GM21447 (cell line): ENCODE data around the gene NFASC.

ENCODE experiments used
- ATAC-seq: cut with Tn5 transposase; IDR thresholded peaks from one replicate; pipeline ENCODE4 v1.9.1; 2021; ENCODE audit not compliant: unreplicated experiment

Gene NFASC

DNA sequence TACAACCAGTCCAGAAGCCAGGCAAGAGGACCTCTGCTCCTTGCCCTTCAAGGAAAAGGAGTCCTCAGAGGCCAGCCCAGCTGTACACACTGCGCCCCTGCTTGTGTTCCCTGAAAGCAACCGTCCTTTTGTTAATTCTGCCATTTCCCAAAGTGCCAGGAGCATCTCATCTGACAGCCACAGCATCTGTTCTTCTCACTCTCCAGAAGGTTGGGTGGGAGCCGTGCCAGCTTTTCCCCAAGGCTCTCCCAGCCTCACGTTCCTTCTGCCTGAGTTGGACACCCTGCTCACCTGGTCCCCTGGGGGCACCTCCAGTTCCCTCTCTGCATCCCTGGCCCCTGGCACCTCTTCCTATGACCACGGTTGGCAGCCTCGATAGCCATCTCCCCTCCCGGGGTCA is 161.8 kb downstream of the NFASC start:
- no peak for ATAC-seq

DNA sequence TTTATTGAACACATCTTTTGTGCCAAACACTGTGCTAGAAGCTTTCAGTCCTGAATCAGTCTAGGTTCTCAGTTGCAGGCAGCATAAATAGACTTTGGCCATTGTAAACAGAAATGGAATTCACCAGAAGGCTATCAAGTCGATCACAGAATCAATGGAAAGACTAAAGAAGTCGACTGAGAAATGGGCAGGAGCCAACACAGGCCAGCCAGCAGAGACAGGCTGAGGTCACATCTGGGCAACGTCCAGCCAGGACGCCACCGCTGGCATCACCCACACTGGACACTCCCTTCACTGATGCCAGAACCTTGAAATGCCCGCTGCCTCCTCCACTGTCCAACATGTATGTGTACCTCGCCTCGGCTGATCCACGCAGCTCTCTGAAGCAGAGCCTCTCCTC is 166.9 kb downstream of the NFASC start:
- ATAC-seq: no peak

DNA sequence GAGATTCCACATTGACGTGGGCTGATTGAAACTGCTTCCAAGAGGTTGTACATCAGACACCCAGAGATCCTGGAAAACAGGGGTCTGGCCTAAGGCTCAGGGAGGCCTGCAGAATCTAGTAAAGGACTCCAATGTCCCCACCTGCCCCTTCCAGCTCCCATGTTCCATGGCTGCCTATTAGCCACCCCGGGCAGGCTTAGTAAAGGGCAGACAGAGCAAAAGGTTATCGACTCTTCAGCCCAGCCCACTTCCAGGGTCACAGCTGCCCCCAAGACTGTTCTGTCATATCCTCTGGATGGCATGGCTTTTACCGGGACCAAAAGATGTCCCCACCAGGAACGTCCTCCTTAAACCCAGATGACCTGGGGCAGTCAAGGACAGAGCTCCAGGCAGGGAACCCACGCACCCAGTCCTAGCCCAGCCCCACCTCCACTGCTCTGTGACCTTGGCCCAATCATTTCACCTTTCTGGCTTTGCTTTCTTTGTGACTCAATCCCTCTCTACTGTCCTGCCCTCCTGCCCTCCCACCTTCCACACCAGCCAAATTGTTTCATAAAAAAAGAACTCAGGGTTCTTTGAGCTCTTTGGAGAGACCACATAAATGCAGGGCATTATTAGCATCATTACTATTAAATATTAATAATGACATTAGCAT is 167.6 kb downstream of the NFASC start:
- ATAC-seq: no peak

DNA sequence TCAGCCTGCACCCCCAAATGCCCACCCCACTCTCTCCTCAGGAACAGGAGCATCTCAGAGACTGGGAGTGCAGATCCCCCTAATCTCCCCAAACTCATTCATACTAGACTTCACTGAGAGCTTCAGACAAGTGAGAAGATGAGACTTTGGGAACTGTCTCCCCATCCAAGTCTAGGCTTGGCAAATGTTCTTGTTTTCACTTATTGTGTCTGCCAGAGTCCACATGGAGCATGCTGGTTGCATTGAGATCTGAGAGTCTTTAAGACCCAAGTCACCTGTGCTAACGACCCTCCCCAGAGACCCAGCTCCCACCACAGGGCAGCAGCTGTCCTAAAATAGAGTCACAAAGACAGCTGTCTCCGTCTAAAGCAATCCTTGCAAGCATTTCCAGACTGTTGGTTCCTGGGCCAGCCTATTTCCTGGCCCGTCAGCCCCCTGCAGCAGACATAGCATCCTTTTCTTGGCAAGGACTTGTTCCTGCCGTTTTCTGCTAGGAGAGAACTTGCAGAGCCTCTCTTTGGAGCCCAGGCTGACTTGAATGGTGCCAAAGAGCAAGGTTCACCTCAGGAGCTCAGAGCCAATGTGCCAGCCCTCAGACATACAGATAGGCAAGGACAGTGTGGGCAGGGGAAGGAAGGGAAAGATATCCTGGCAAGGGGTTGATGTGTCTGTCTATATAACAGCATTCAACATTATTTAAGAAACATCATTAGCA is 170.5 kb downstream of the NFASC start:
- no peak for ATAC-seq

DNA sequence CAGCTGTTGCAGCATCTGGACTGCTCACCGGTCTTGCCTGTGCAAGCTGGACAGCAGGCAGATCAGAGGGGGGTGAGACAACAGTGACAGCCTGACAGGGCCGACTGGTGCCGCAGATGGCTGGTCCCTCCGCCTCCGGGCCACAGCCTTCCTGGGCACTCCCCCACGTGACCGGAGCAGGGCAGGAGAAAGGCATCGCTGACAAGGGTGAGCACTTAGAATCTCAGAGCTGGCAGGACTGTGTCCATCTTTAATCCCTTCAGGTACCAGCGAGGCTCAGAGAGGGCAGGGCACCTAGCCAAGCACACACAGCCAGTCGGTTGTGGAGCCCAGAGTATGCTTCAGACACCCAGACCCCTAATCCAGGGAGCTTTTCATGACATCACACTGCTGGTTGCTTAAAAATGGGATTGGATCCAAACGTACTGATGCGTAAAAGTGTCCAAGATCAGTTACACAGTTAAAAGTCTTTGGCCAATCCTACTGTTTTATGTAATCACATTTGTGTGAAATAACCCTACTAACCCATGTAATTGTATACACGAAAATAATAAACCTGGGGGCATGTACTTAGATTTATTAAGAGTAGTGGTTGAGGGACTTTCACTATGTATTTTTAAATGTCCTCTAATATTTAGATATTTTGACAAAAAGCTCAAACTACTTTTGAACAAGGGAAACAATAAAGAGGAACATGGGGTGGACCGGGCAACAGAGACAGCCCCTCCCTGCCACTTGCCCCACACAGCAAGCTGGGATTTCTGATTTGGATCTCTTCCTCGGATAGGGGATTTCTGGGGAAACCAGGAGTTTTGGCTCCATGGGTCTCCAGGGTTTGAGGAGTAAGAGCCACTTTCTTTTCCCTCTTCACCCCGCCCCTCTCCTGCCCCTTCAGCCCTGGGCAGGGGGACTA is 171.6 kb downstream of the NFASC start:
- ATAC-seq: no peak

DNA sequence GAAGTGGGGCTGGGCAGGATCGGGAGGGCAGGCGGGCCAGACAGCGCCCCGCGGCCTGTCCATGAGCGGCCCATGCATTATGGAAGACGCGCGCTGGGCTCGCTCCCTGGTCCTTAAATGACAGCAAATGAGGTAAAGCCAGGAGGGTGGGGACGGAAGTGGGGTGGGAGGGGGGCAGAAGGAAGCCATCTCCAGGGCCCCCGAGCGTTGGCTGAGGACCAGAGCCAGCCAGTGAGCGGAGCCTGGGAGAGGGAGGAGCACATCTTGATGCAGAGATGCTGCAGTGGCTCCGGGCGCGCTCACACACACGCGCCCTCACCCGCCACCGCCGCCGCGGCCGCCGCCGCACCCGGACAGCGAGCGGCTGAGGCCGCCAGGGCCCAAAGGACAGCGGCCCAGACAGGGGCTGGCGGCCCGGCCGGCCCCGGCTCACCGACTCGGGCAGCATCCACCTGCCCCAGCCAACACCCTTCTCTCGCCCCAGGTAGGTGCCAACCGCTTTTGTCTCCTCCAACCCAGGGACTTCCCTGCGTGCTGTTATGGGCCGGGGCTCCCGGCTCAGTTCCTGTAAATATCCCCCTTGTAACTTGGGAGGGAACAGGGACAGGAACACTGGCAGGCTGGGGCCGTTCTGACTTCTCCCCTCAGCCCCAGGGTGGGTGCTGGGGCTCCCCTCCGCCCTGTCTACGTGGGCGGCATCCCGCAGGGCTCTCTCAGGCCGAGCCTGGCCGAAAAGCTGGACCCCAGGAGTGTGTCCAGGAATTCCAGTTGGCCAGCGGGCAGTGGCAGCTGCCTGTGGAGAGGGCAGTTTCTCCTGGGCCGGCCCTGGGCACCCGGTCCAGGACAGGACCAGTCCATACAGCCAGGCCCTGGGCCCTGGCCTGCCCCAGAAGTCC is 172.5 kb downstream of the NFASC start, which contains the start of gene CNTN2:
Gene CNTN2 (plus strand): TSS at position 302 of the 896 bp plus-strand sequence. CDS start 9,974 bp downstream, outside the sequence.
- ATAC-seq: no peak

DNA sequence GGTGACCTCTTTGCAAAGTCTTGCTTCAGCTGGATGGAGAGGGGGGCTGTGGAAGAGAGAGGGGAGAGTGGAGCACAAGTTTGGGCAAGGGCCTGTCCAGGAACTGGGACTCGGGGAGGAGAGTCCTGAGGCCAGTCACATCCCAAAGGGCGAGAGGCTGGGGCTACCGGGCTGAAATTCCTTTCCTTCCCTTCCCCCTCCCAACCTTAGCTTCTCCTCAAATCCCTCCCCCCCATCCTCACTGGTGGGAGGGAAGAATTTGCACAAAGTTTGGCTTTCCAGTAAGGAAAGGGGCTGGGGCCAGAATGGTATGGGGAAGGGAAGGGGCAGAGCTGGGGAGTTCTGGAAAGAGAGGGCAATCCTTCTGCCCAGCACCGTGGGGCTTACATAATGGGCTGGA is 173.2 kb downstream of the NFASC start:
- no peak for ATAC-seq

DNA sequence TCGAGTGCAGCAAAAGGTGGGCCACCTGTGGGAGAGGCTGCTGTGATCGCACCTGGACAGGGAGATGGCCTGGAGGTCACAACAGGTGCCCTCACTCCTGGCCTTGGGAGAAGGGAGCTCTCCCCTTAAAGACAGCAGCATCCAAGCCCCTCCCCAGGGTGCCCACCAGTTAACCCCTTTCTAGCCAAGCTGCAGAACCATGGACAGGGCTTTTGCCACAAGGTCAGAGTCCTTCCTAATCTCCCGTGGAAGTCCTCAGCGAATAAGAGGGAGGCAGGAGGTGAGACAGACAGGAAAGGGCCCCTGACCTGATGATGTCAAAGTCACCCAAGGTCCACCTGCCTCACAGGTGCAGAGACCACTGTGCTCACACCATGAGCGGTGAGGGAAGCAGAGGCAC is 174.1 kb downstream of the NFASC start:
- ATAC-seq: no peak

DNA sequence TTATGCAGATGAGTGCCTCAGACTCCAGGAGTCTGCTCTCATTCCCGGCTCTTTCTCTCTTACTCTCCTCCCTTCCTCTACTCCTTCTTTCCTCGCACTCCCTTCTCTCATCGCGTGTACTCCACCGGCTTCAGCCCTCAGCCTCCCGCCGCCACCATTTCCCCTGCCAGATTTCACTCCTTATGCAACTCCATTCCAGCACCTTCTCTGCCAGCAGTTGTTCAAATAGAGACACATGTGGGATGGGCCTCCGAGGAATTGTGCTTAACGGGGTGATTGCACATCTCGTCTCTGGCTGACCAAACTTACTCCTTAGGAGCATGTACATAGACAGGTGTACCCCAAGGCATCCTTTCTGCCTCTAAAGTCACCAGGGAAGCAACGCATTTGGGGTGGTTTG is 174.5 kb downstream of the NFASC start:
- ATAC-seq: no peak

DNA sequence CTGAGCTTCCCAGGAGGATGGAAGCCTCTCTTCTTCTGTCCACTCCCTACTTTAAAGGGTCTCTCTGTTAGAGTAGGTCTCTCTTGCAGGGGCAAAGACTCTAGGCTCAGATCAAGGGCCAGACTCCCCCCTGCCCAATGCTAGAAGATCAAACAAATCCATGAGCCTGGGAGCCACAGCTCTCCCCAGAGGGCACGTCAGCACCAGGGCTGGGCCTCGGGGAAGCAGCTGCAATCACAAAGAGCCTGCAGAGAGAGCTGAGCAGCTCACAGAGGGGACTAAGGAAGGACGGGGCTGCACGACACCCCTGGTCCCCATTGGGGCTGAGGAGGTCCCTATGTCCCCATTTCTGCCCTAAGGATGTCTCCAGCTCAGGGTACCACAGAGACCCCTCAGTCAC is 176.2 kb downstream of the NFASC start:
- no peak for ATAC-seq

DNA sequence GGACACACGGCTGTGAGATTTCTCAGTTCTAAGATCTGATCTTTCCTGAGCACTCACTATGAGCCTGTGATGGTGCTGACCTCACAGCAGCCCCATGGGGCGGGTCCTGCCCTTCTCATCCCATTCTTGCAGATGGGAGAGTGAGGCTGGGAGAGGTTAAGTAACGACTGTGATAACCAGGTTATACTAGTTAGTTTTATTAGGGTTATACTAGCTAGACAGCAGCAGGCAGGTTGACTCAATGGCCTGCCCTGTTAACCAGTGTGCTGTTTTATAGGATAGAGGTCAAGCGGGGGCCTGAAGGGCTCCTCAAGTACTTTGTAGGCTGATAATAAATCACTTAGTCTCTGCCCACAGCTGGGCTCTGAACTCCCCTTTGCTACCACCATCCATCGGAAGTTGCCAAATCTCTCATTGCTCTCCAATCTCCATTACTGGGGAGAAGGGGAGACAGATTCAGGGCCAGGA is 177.1 kb downstream of the NFASC start:
- ATAC-seq: no peak

DNA sequence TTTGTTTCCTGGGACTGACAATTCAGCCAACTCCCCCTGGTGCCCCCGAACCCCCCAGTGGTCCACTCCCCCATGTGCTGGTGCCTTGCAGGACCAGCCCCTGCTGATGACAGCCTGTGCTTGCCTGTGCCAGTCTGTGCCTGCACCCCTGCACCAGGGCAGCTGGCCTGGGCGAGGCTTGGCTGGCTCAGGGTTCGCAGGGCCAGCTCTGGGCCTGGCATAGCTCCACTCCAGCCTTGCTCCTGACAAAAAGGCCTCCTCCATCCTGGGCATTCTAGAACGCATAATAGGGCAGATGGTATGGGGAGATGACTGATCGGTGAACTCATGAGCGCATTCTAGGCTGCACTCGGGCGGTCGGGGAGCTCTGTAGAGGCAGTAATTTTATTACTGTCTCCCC is 177.7 kb downstream of the NFASC start:
- ATAC-seq: no peak

DNA sequence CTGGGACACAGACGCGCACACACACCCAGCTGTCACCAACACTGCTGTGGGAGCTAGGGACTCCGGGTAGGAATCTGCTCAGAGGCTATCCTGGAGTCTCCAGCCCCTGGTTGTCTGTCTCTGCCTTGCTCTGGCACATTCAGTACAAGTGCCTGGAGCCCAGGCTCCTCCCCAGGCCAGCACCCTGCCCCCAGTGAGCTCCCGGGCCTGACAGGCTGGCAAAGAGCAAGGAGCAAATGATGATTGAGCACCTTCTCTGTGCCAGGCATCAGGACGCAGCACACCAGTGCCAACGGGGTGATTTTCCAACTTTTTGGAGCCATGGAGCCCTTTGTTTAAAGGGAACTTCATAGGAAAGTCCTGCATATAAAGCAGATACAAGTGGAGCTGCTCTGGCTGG is 178.8 kb downstream of the NFASC start:
- no peak for ATAC-seq

DNA sequence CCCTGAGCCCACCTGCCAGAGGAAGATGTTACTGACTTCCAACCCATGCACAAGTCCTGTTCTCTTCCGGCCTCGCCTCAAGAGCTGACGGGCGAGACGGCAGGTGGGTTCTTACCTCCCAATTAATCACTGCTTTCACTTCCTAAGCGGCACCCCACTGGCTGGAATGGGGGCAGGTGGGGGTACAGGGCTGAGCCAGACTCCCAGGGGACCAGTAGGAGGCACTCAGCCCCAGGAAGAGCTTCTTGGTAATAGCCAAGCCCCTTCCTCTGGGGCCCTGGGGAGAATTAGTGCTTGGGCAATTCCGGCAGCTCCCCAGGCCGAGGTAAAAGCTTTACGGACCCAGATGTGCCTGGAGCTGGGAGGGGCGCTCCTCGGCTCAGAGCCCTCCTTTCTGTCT is 182.0 kb downstream of the NFASC start:
- no peak for ATAC-seq

DNA sequence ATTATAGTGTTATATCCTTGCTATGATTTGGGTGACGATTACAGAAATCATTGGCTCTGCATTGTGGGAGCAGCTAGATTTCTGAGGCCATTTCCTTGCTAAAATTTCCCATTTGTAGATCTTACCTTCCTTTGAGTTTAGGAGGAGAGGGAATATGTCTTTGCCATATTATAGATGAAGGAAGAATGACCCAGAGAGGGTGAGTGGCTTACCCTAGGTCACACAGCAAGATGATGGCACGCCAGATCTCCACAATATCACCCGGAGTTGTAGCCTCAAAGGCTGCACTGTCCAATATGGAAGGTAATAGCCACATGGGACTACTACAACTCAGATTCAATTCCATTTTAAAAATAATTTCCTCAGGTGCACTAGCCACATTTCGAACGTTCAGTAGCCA is 182.6 kb downstream of the NFASC start:
- ATAC-seq: no peak

DNA sequence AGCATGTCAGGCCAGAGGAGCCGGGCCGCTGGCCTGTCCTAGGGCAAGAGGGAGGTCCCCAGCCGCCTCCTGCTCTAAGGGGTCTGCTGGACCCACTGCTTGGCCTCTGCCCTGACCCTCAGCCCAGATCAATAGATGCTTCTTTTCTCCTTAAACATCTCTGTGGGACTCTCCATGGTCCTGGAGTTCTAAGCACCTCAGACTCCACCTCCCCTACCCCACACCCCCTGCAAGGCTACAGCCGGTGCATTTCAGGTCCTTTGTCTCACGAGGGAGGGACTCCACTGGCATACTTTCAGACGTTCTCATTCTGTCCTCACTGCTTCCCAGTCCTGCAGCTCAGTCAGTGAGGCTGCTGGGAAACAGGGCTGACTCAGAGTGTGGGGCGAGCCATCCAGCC is 183.4 kb downstream of the NFASC start:
- no peak for ATAC-seq

DNA sequence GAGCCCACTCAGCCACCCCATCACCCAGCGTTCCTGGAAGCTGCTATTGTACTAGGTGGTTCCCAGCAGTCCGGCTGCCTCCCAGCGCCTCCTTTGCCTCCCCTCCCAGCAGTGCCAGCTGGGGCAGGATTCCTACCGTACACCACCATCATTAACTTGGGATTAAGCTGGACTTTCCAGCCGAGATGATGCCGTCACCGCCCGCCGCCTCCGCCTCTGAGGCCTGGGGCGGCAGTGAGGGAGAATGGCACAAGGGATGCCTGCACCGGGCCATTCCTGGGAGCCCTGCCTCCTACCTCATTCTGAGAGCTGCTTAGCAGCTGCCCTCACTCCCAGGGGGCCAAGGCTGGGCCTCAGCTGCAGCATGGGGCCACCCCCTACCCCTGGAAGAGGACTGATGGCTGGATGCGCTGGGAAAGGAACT is 185.5 kb downstream of the NFASC start:
- no peak for ATAC-seq

DNA sequence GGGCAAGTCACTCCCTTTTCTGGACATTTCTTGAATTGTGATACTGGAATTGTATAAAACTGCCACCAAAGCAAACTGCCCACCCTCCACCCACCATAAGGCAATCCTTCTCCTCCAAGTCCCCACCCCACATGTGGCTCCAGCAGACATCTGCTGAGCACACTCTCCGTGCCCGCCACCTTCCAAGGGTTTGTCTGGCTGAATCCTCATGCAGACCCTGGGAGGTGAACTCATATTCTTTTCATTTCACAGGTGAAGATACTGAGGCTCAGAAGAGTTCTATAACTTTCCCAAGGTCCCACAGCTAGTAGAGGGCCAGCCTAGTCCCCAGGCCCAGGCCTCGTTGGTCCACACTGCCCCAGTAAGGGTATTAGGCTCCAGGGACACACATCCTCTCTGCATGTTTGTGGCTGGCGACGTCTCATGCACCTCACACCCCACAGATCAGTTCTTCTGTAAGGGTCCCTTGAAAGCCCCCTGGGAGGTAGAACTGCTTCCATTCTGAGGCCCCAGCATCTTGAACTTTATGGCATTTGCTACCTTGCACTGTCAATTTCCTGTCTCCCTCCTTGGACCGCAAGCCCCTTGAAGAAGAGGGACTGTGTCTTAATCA is 186.4 kb downstream of the NFASC start:
- no peak for ATAC-seq

DNA sequence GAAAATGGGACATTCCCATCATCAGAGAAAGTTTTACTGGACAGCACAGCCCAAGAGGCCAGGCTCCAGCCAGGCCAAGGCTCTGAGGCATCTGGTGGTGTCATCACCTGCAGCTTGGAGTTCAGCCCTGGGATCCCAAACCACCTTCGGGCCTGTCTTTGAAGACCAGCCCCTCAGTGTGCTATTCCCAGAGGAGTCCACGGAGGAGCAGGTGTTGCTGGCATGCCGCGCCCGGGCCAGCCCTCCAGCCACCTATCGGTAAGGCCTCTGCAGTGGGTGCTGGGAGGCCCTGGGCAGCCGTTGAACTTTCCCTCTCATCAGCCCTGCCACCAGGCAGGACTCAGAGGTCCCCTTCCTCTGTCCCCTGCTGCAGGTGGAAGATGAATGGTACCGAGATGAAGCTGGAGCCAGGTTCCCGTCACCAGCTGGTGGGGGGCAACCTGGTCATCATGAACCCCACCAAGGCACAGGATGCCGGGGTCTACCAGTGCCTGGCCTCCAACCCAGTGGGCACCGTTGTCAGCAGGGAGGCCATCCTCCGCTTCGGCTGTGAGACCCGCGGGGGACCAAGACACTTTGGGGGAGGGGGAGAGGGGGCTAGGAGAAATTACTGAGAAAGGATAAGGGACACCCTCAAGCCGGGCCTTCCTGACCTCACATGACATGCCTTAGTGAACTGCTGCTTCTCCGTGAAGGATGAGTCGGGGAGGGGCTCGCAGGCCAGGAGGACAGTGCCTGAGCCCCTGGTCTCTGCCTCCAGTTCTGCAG is 187.3 kb downstream of the NFASC start:
- ATAC-seq: no peak
